GM18861 (cell line): ENCODE measurements around the gene AHCYL2.
"Not testable (repeated sequence)": the region's sequence is repeated elsewhere in the genome, so short reads cannot be mapped to it uniquely, and the experiment has no call there.

Source experiments
- ATAC-seq: cut with Tn5 transposase; IDR thresholded peaks from one replicate; pipeline ENCODE4 v1.9.1; 2021; ENCODE audit not compliant: unreplicated experiment

The AHCYL2 gene

DNA sequence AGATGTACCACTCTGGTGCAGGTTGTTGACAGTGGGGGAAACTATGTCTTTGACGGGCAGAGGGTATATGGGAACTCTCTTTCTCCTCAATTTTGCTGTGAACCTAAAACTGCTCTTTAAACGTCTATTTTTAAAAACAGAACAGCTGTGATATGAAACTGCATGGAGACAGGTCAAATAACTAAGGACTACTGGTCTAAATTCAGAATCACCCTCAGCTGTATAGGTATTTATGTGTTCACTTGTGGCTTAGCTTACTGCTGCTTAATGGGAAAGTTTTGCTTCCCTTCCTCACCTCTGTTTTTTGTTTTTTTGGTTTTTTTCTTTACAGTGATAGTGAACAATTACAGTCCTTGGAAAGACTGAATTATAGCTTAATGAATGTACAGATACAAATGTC lies 122.5 kb downstream of the AHCYL2 start:
- ATAC-seq = no peak

- ATAC-seq = no peak
These were observed 123.4 kb downstream of the AHCYL2 start for GRCh38 chr7:129348023-129348740.

DNA sequence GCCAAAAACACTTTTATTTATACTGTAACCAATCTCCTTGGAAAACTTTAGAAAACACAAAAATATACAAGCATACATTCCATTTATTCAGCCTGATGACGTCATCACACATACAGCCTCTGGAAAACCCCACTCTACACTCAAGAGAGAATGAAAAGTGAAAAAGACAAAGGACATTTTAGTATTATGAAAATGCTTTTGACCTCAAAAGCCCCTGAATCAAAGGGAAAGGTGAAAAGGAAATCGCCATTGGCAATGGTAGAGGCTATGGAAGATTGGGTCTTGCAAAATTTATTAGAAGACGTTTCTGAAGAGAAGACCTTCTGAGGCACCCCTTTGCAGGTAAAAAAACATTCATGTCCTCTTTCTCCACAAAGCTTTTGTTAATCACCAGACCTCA lies 126.5 kb downstream of the AHCYL2 start:
- no peak for ATAC-seq

- ATAC-seq = not testable (repeated sequence)
These were observed 128.3 kb downstream of the AHCYL2 start for GRCh38 chr7:129353104-129353503.

- ATAC-seq = no peak
These were observed 129.8 kb downstream of the AHCYL2 start for GRCh38 chr7:129354428-129355157.

DNA sequence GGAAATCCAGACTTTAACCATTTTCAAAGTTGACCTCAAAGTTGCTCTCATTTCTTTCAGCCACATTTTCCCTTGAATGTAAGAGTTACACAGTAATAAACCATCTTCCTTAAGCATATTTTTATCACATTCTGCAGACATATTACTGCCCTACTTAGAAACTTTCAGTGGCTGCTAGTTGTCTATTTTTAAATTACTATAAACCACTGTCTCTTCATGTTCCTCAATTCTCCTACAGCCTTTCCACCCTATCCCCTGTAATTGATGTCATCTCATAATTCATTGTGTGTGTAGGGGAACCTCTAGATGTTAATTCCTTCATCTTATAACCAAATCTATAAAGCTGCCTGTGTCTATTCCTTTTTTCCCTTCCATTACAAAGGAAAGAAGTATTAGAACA lies 131.3 kb downstream of the AHCYL2 start:
- ATAC-seq = no peak

DNA sequence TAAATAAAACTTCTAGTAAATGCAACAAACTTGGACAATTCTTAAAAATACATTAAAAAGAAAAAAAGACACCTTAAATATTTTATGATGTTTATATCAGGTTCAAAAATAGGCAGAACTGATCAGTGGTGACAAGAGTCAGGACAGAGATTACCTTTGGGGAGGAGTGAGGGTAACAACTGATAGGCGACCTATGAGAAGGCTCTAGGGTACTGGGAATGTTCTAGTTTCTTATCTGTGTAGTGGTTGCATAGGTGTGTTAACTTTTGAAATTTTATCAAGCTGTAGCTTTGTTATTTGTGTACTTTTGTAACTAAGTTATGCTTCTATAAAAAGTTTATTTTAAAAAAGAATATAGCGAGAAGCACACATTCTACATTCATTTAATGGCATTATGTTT lies 134.3 kb downstream of the AHCYL2 start:
- ATAC-seq = no peak

DNA sequence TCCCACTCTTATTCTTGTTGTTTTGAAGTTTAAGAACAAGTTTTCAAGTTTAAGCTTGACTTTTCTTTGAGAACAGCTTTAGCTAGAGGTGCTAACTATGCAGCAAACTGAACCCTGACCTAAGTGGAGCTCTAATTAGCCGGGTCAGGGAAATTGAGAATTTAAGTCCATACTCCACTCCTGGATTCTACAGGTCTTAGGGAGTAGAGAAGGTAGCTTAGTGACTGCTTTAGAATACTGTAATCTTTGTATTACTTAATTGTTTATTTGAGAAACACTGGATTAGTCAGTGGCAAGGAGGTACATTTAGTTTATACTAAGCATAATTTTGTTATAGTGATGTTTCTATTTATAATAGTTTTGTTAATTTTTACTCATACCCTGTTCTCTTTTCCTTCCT lies 134.8 kb downstream of the AHCYL2 start:
- no peak for ATAC-seq

DNA sequence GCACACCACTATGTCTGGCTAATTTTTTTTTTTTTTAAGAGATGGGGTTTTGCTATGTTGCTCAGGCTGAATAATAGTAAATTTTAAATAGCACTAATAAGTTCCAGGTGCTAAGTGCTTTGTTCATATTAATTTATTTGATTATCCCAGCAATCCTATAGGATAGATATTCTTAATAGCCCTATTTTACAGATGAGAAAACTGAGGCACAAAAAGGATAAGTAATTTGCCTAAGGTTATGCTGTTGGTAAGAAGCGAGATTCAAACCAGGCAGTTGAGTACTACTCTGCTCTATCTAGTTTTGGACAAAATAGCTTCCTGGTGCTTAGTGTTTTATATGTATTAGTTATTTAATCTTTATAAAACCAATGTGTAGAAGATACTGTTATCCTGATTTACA lies 136.9 kb downstream of the AHCYL2 start:
- ATAC-seq = no peak

GRCh38 chr7:129362496-129362895 lies 137.7 kb downstream of the AHCYL2 start:
- ATAC-seq = no peak

DNA sequence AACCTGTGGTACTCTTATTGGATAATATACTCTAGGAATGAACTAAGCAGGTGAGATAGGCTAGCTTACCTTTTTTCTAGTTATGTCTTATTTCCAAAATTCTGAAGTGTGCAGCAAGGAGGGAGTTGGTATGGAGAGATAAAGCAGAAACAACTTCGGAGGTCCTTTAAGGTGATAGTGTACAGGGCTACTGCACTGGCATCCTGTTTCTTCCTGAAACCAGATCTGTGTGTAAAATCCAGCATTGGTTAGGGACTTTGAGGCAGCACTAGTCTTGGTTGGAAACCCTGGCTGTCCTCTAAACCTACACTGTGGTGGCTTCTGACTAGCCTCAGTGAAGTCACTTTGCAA lies 142.5 kb downstream of the AHCYL2 start:
- no peak for ATAC-seq

DNA sequence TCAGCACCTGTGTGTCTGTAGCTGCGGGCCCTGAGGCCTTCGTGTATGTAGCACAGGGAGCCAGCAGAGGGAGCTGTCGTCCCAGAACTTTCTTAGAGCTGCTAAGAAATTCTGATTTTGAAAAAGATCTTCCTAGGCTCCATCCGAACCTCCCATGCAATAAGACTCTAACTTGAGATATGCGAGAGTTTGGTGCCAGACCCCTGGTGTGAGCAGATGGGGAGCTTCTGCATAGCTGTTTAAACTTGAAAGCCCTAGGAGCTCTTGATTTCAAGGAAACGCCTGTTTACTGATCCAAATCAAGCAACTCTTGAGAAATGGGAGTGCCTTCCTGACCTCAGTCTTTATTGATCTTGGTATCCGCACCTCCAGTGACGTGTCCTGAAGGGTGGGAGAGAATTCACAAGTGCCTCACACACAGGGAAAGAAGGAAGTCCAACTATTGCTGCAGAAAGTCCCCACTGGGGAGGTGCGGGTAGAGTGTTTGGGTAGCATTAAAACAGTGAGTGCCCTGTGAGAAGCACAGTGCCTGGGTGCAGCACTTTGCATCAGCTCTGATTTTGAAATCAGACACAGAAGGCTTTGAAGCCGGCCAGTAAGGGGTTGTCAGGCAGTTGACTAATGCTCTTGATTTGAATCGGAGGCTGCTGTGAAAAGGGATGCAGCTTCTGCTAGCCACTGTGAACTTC lies 143.0 kb downstream of the AHCYL2 start:
- ATAC-seq = peak; percentile 71

GRCh38 chr7:129368389-129368986 lies 143.7 kb downstream of the AHCYL2 start:
- peak; percentile 29 for ATAC-seq

- ATAC-seq = not testable (repeated sequence)
These were observed 144.6 kb downstream of the AHCYL2 start for GRCh38 chr7:129369447-129369846.

GRCh38 chr7:129370812-129371211 lies 146.0 kb downstream of the AHCYL2 start:
- ATAC-seq = no peak

GRCh38 chr7:129371487-129371886 lies 146.7 kb downstream of the AHCYL2 start:
- ATAC-seq = no peak

DNA sequence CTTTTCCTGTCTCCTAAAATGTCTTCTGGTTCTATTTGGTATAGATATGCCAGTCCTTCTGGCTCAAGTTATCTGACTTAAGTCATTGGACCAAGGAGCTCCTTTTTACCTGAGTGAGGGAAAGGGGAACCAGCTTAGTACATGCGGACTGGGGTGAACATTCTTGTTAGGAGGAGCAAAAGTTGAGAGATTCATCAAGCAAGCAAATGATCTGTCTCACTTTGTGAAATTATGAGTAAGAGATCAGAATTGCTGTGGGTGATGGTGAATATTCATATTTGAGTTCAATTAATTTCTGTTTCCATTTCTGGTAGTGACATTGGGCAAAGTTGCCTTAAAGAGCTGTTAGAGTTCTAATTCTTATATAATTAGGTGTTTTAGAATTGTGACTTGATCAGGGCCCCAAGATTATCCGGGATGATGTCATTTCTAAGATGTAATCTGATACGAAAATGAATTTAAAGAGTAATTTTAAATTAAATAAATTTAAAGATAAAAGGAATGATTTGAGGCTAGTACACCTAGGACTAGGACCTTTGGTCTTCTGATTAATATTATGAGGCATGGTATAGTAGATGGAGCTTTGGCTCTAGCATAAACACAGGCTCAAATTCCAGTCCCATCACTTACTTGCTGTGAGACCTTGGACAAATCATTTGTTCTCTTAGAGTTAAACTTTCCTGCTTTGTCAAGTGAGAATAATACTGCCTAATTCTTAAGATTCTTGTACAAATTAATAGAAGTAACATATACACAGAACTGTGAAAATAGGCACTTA lies 149.0 kb downstream of the AHCYL2 start:
- no peak for ATAC-seq

- ATAC-seq = no peak
These were observed 150.5 kb downstream of the AHCYL2 start for GRCh38 chr7:129375141-129375938.

DNA sequence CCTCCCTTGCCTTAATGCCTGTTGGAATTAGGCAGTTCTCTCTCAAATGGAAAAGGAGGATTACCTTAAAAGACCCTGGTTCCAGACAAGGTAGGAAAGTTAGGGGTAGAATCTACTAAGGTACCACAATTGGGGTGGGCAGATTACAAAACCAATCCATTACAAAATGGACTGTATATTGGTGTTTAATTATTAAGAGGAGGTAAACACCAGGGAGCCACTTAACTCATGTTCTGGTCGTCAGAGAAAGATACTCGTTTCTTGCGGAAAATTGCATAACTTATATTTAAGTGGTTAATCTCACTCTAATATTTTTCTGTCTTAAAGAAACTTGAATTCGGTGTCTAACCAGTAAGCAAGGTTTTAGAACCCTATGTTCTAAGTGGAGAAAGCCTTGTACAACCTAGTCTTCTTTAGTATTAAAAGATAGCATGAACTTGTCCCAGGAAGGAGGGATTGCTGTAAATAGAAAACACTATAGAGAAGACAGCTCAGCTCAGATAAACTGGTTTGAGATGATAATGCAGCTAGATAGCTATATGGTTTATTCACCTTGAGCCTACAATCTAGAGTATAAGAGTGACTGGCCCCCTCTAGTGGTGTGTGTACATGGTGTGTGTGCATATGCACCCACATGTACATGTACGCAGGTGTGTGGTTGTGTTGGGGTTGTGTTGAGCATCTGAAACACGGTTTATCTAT lies 151.4 kb downstream of the AHCYL2 start:
- no peak for ATAC-seq
